Sigmoid colon (tissue), 7 donors: Measurements from ENCODE around the gene ASB5. TPM values are rescaled to one million over a fixed set of nuclear protein-coding genes. Genes with fewer than 3 reads are reported as not detected.

Source experiments
- DNase-seq: peaks from one replicate; pipeline ENCODE4 v3.0.0-alpha.2; 2019
- H3K27ac ChIP-seq, 4 donors: fragments of 200-600 bp; sonication (generic); one replicate each; pipeline ENCODE4 v1.5.1; 2016 to 2019; ENCODE audit warnings: mild to moderate bottlenecking in 1 of 4
- H3K27me3 ChIP-seq, 3 donors: fragments of 200-600 bp; sonication (generic); one replicate each; pipeline ENCODE4 v1.5.1; 2019; ENCODE audit warnings: mild to moderate bottlenecking in 1 of 3
- H3K36me3 ChIP-seq, 4 donors: fragments of 200-600 bp; sonication (generic); one replicate each; pipeline ENCODE4 v1.5.1; 2016 to 2019
- H3K4me1 ChIP-seq, 4 donors: fragments of 200-600 bp; sonication (generic); one replicate each; pipeline ENCODE4 v1.5.1; 2017 to 2019
- H3K4me3 ChIP-seq, 4 donors: fragments of 200-600 bp; sonication (generic); one replicate each; pipeline ENCODE4 v1.5.1; 2017 to 2019; ENCODE audit warnings: mild to moderate bottlenecking in 2 of 4, moderate library complexity in 1 of 4
- H3K9me3 ChIP-seq, 4 donors: fragments of 200-600 bp in 3 of 4; sonication (generic) in 3 of 4; one replicate each; pipeline versions ENCODE4 v1.5.1 to v1.6.1; 2013 to 2019
- CTCF ChIP-seq, 4 experiments: fragments of 450-650 bp in 3 of 4; fragments of 200-600 bp in 1 of 4; IDR thresholded peaks; one replicate each; pipeline ENCODE4 v1.5.1; 2016 to 2019; ENCODE audit warnings: antibody characterized with exemption in 4 of 4, mild to moderate bottlenecking in 3 of 4, moderate library complexity in 2 of 4
- EP300 ChIP-seq, 4 donors: sonication (generic); formaldehyde crosslinking; IDR thresholded peaks; one replicate each; pipeline ENCODE4 v1.6.1; 2017; ENCODE audit warnings: antibody characterized with exemption in 4 of 4
- POLR2A ChIP-seq, 2 donors: fragments of 450-650 bp; IDR thresholded peaks; one replicate each; pipeline ENCODE4 v1.6.1; 2016; ENCODE audit warnings: antibody characterized with exemption in 2 of 2, mild to moderate bottlenecking in 2 of 2, moderate library complexity in 2 of 2
- POLR2AphosphoS5 ChIP-seq, 4 donors: sonication (generic); formaldehyde crosslinking; IDR thresholded peaks; one replicate each; pipeline ENCODE4 v1.6.1; 2017; ENCODE audit warnings: antibody characterized with exemption in 4 of 4
- WGBS, 2 donors: extraction: QIAGEN DNeasy Blood & Tissue Kit; methylation state at CpG; one replicate each; pipeline ENCODE4 v1.1.7; 2013; 5-methylcytosine and 5-hydroxymethylcytosine counted together
- intact Hi-C: fragments of 100-400 bp; cut with DNase I; formaldehyde crosslinking; loops from one replicate; pipeline ENCODE4 v1.15.1; 2023
- polyA plus RNA-seq, 3 donors: library from polyadenylated mRNA; stranded (reverse); fragments of 200-250 nt; gene quantifications; one replicate each; pipeline ENCODE4 v1.2.3, GENCODE V29; 2013
- total RNA-seq, 4 donors: library from RNA; depleted of rRNA; stranded (reverse); fragments of >200 nt; gene quantifications; one replicate each; pipeline ENCODE4 v1.1.0, GENCODE V29; 2016
- donor health status: healthy with polysubstance abuse.
- donor health status: Bipolar disorder and iron deficiency.
- donor health status: healthy.

Gene ASB5
- total and polyA plus RNA-seq, 7 donors = 0.29 to 69.2 (median 35.2) TPM; not detected in 1

- Histone ChIP-seq H3K4me1 (peaks cover 0 to 9% (median 2%) of the 10 kb centered on the region in 4 donors), H3K27ac (no peak overlapping the region), H3K4me3 (no peak overlapping the region), H3K27me3 (no peaks in the 10 kb centered on the region), H3K9me3 (no peaks in the 10 kb centered on the region), H3K36me3 (no peaks in the 10 kb centered on the region)
- WGBS, 2 donors = 81 to 84% methylated on average over 3 of the region's 3 CpGs
- TF ChIP-seq EP300 (IDR thresholded peaks at IDR 0.05) (no peak), POLR2AphosphoS5 (IDR thresholded peaks at IDR 0.05) (no peak), CTCF (IDR thresholded peaks at IDR 0.05) (no peak), POLR2A (IDR thresholded peaks at IDR 0.05) (no peak)
- DNase-seq = no peak
- intact Hi-C loops = no loop called here
Measured at GRCh38 chr4:176308441-176308840, 39.4 kb upstream of the ASB5 start.

GRCh38 chr4:176307666-176307930 lies 38.6 kb upstream of the ASB5 start:
- Histone ChIP-seq H3K27me3 (no peaks in the 10 kb centered on the region), H3K27ac (no peak overlapping the region), H3K9me3 (no peaks in the 10 kb centered on the region), H3K4me1 (peaks cover 0 to 4% (median 2%) of the 10 kb centered on the region in 4 donors), H3K36me3 (no peaks in the 10 kb centered on the region), H3K4me3 (no peak overlapping the region)
- no peak for DNase-seq
- intact Hi-C loops = no loop called here
- 78 to 83% methylated on average over 6 of the region's 6 CpGs for WGBS, 2 donors
- no peak for TF ChIP-seq EP300 (IDR thresholded peaks at IDR 0.05)

- WGBS, 2 donors = 86 to 95% methylated on average over 6 of the region's 6 CpGs
- Histone ChIP-seq H3K27me3 (no peaks in the 10 kb centered on the region), H3K4me3 (no peak overlapping the region), H3K9me3 (no peaks in the 10 kb centered on the region), H3K27ac (no peak overlapping the region), H3K36me3 (no peaks in the 10 kb centered on the region), H3K4me1 (peaks cover 0 to 9% (median 7%) of the 10 kb centered on the region in 4 donors)
- DNase-seq = no peak
- intact Hi-C loops = no loop called here
- no peak for TF ChIP-seq EP300 (IDR thresholded peaks at IDR 0.05)
- no peak for TF ChIP-seq CTCF (IDR thresholded peaks at IDR 0.05)
- no peak for TF ChIP-seq POLR2AphosphoS5 (IDR thresholded peaks at IDR 0.05)
- TF ChIP-seq POLR2A (IDR thresholded peaks at IDR 0.05) = no peak
Measured at GRCh38 chr4:176306837-176307665, 38.0 kb upstream of the ASB5 start.

GRCh38 chr4:176303938-176304337 lies 34.9 kb upstream of the ASB5 start:
- intact Hi-C loops = no loop called here
- Histone ChIP-seq H3K4me1 (peaks cover 0 to 11% (median 8%) of the 10 kb centered on the region in 4 donors), H3K27me3 (no peaks in the 10 kb centered on the region), H3K27ac (no peak overlapping the region), H3K9me3 (no peaks in the 10 kb centered on the region), H3K4me3 (no peak overlapping the region), H3K36me3 (no peaks in the 10 kb centered on the region)
- TF ChIP-seq CTCF (IDR thresholded peaks at IDR 0.05) (no peak), POLR2AphosphoS5 (IDR thresholded peaks at IDR 0.05) (no peak), EP300 (IDR thresholded peaks at IDR 0.05) (no peak), POLR2A (IDR thresholded peaks at IDR 0.05) (no peak)
- DNase-seq = no peak
- WGBS, 2 donors = 16 to 21% methylated on average over 1 of the region's 1 CpG

GRCh38 chr4:176302283-176303275 lies 33.6 kb upstream of the ASB5 start:
- H3K27me3 ChIP-seq = no peaks in the 10 kb centered on the region

More at GRCh38 chr4:176302283-176303275, 33.6 kb upstream of the ASB5 start:
- Histone ChIP-seq H3K9me3 (no peaks in the 10 kb centered on the region), H3K4me1 (peaks cover 0 to 11% (median 8%) of the 10 kb centered on the region in 4 donors), H3K27ac (no peak overlapping the region), H3K4me3 (no peak overlapping the region), H3K36me3 (no peaks in the 10 kb centered on the region)
- no peak for DNase-seq
- intact Hi-C loops = no loop called here
- 47 to 66% methylated on average over 2 of the region's 2 CpGs for WGBS, 2 donors
- peak in 1 of 4 donors; percentile 17 for TF ChIP-seq POLR2AphosphoS5 (IDR thresholded peaks at IDR 0.05)
- no peak for TF ChIP-seq POLR2A (IDR thresholded peaks at IDR 0.05)
